ENCODE results near the gene PSEN2. TPM values are rescaled to one million over a fixed set of nuclear protein-coding genes. Genes with fewer than 3 reads are reported as not detected.
A peak's percentile ranks its signal among the peaks of the same experiment; 100 is the strongest.

Gene PSEN2
- total and polyA plus RNA-seq, 9 of the 15 experiments (the other 6 are each of a cell fraction or from before 2014, with no cell fraction given): 2.3 to 21.5 (median 13.7) TPM

- peak; percentile 64 for TF ChIP-seq RB1 (IDR thresholded peaks at IDR 0.05; ENCODE audit: low read depth)
- peak; percentile 54 for TF ChIP-seq USF1 (CRISPR knock-in tag; IDR thresholded peaks at IDR 0.05)
- TF ChIP-seq ZSCAN29 (IDR thresholded peaks at IDR 0.05): no peak
- TF ChIP-seq NR2C2 (CRISPR knock-in tag; IDR thresholded peaks at IDR 0.05): peak; percentile 58; the same call in 1 of the 2 replicates
- TF ChIP-seq NR2C2 (tag; IDR thresholded peaks at IDR 0.05): peak; percentile 93
- TF ChIP-seq ERF (CRISPR knock-in tag; IDR thresholded peaks at IDR 0.05): peak; percentile 62; the same call in 1 of the 2 replicates
- no peak for TF ChIP-seq JUNB (CRISPR knock-in tag; conservative IDR thresholded peaks at IDR 0.05)
- TF ChIP-seq, protein P1, sequence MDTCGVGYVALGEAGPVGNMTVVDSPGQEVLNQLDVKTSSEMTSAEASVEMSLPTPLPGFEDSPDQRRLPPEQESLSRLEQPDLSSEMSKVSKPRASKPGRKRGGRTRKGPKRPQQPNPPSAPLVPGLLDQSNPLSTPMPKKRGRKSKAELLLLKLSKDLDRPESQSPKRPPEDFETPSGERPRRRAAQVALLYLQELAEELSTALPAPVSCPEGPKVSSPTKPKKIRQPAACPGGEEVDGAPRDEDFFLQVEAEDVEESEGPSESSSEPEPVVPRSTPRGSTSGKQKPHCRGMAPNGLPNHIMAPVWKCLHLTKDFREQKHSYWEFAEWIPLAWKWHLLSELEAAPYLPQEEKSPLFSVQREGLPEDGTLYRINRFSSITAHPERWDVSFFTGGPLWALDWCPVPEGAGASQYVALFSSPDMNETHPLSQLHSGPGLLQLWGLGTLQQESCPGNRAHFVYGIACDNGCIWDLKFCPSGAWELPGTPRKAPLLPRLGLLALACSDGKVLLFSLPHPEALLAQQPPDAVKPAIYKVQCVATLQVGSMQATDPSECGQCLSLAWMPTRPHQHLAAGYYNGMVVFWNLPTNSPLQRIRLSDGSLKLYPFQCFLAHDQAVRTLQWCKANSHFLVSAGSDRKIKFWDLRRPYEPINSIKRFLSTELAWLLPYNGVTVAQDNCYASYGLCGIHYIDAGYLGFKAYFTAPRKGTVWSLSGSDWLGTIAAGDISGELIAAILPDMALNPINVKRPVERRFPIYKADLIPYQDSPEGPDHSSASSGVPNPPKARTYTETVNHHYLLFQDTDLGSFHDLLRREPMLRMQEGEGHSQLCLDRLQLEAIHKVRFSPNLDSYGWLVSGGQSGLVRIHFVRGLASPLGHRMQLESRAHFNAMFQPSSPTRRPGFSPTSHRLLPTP (IDR thresholded peaks at IDR 0.05; ENCODE audit: borderline replicate concordance, extremely low read depth, insufficient read length): no peak
- TF ChIP-seq ELF4 (CRISPR knock-in tag; IDR thresholded peaks at IDR 0.05): no peak
- TF ChIP-seq, protein P2, sequence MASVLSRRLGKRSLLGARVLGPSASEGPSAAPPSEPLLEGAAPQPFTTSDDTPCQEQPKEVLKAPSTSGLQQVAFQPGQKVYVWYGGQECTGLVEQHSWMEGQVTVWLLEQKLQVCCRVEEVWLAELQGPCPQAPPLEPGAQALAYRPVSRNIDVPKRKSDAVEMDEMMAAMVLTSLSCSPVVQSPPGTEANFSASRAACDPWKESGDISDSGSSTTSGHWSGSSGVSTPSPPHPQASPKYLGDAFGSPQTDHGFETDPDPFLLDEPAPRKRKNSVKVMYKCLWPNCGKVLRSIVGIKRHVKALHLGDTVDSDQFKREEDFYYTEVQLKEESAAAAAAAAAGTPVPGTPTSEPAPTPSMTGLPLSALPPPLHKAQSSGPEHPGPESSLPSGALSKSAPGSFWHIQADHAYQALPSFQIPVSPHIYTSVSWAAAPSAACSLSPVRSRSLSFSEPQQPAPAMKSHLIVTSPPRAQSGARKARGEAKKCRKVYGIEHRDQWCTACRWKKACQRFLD (CRISPR knock-in tag; IDR thresholded peaks at IDR 0.05): peak; percentile 87
- TF ChIP-seq POLR2G (IDR thresholded peaks at IDR 0.05; ENCODE audit: low read depth, low read length): peak; percentile 87
- TF ChIP-seq CCAR2 (IDR thresholded peaks at IDR 0.05; ENCODE audit: low read depth, low read length): no peak
- TF ChIP-seq PHF20 (IDR thresholded peaks at IDR 0.05; ENCODE audit: partially characterized antibody): peak; percentile 71
- peak; percentile 85 for TF ChIP-seq FOXP1 (CRISPR knock-in tag; IDR thresholded peaks at IDR 0.05)
- TF ChIP-seq SAP30 (IDR thresholded peaks at IDR 0.05; ENCODE audit: borderline replicate concordance, insufficient read depth, low read depth, low read length, poor library complexity, severe bottlenecking): peak; percentile 90
- TF ChIP-seq, protein P3, sequence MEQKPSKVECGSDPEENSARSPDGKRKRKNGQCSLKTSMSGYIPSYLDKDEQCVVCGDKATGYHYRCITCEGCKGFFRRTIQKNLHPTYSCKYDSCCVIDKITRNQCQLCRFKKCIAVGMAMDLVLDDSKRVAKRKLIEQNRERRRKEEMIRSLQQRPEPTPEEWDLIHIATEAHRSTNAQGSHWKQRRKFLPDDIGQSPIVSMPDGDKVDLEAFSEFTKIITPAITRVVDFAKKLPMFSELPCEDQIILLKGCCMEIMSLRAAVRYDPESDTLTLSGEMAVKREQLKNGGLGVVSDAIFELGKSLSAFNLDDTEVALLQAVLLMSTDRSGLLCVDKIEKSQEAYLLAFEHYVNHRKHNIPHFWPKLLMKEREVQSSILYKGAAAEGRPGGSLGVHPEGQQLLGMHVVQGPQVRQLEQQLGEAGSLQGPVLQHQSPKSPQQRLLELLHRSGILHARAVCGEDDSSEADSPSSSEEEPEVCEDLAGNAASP (IDR thresholded peaks at IDR 0.05): no peak
- peak; percentile 92 for TF ChIP-seq CREM (IDR thresholded peaks at IDR 0.05; ENCODE audit: low read depth)
- no peak for TF ChIP-seq SIRT6 (IDR thresholded peaks at IDR 0.05; ENCODE audit: low read depth, low read length)
- TF ChIP-seq, protein P4, sequence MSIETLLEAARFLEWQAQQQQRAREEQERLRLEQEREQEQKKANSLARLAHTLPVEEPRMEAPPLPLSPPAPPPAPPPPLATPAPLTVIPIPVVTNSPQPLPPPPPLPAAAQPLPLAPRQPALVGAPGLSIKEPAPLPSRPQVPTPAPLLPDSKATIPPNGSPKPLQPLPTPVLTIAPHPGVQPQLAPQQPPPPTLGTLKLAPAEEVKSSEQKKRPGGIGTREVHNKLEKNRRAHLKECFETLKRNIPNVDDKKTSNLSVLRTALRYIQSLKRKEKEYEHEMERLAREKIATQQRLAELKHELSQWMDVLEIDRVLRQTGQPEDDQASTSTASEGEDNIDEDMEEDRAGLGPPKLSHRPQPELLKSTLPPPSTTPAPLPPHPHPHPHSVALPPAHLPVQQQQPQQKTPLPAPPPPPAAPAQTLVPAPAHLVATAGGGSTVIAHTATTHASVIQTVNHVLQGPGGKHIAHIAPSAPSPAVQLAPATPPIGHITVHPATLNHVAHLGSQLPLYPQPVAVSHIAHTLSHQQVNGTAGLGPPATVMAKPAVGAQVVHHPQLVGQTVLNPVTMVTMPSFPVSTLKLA (conservative IDR thresholded peaks at IDR 0.05): peak; percentile 92 to 96
- TF ChIP-seq ARNT (IDR thresholded peaks at IDR 0.05): no peak
Measured at GRCh38 chr1:226870401-226871279, at the start of gene PSEN2 (continued).
